ENCODE measurements around the gene RARS1. TPM values are rescaled to one million over a fixed set of nuclear protein-coding genes. Genes with fewer than 3 reads are reported as not detected.
A peak's percentile ranks its signal among the peaks of the same experiment; 100 is the strongest.
"Not testable (repeated sequence)": the region's sequence is repeated elsewhere in the genome, so short reads cannot be mapped to it uniquely, and the experiment has no call there.

The RARS1 gene
- total RNA-seq, 1 experiment from 2014 or later: 376 TPM

DNA sequence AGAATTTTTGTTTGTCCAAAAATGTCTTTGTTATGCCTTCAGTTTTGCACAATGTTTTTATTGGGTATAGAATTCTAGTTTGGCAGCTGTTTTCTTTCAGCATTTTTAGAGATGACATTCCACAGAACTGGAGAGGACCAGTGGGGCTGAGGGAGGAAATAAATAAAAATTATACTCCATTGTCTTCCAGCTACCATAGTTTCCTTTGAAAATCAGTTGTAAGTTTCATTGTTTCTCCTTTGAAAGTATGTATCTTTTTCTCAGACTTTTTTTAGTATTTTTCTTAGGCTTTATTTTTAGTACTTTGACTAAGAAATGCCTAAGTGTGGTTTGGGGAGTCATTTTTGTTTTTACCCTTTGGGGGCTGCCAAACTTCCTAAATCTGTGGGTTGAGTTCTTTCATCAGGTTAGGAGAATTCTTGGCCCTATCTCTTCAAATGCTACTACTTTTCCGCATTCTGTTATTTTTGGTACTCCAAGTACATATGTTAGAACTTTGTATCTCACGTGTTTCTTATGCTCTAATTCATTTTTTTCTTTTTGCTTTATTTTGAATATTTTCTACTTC, 27.7 kb downstream of the RARS1 start:
- H3K27ac ChIP-seq: no peak overlapping the region
- no peaks in the 10 kb centered on the region for H3K4me1 ChIP-seq (replicated peaks)
- peaks cover 10% of the 10 kb centered on the region for H3K9me3 ChIP-seq (replicated peaks)
- no peak overlapping the region for H3K4me3 ChIP-seq
- no peak for DNase-seq (ENCODE audit: low read depth in 1 of 2, low spot score in 2 of 2)
- H3K27me3 ChIP-seq (replicated peaks): no peaks in the 10 kb centered on the region; the same call in 1 of the 2 replicates
- peaks cover 98% of the 10 kb centered on the region for H3K36me3 ChIP-seq

DNA sequence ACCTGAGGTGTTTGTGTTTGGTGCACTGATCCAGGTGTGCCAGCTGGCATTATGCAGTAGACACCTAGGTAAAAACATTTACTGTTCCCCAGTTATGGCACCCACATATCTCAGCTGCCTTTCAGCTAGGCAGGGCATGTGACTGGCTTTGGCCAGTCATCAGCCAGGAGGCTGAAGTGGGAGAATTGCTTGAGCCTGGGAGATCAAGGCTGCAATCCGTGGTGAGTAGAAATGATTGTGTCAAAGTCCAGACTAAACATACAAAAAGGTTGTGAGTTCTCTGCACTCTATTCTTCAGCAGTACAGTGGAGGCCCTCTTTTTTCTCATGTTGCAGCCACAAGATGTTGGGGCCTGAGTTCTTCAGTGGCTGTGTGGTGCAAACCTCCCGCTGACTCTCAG, 39.6 kb downstream of the RARS1 start:
- Histone ChIP-seq H3K27me3 (replicated peaks) (peaks cover 12% of the 10 kb centered on the region), H3K27ac (no peak overlapping the region), H3K4me1 (replicated peaks) (peaks cover 15% of the 10 kb centered on the region), H3K9me3 (replicated peaks) (no peaks in the 10 kb centered on the region; the same call in 1 of the 2 replicates), H3K36me3 (peaks cover 5% of the 10 kb centered on the region; the same call in 1 of the 2 replicates), H3K4me3 (no peak overlapping the region)
- peak in 1 of 2 experiments; percentile 26 for DNase-seq (ENCODE audit: low read depth in 1 of 2, low spot score in 2 of 2)

DNA sequence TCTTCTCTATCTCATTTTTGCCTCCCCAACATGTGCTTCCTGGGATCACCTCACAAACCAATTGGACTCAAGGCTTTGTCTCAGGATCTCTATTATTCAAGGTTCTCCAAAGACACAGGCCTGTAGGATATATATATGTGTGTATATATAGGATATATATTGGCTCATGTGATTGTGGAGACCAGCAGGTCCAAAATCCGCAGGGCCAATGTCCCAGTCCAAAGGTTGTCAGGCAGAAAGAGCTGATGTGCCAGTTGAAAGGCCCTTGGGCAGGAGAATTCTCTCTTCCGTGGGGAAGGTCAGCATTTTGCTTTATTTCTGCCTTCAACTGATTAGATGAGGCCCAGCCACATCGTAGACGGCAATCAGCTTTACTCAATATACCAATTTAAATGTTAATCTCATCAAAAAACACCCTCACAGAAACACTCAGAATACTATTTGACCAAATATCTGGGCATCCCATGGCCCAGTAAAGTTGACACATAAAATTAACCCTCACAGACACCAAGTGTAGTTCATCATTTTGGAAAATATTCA, 41.6 kb downstream of the RARS1 start:
- DNase-seq (ENCODE audit: low read depth in 1 of 2, low spot score in 2 of 2): peak in 1 of 2 experiments; percentile 20
- peaks cover 12% of the 10 kb centered on the region for H3K27me3 ChIP-seq (replicated peaks)
- H3K27ac ChIP-seq: no peak overlapping the region
- H3K9me3 ChIP-seq (replicated peaks): no peaks in the 10 kb centered on the region; the same call in 1 of the 2 replicates
- H3K4me3 ChIP-seq: no peak overlapping the region
- peaks cover 23% of the 10 kb centered on the region for H3K4me1 ChIP-seq (replicated peaks)
- no peaks in the 10 kb centered on the region for H3K36me3 ChIP-seq

DNA sequence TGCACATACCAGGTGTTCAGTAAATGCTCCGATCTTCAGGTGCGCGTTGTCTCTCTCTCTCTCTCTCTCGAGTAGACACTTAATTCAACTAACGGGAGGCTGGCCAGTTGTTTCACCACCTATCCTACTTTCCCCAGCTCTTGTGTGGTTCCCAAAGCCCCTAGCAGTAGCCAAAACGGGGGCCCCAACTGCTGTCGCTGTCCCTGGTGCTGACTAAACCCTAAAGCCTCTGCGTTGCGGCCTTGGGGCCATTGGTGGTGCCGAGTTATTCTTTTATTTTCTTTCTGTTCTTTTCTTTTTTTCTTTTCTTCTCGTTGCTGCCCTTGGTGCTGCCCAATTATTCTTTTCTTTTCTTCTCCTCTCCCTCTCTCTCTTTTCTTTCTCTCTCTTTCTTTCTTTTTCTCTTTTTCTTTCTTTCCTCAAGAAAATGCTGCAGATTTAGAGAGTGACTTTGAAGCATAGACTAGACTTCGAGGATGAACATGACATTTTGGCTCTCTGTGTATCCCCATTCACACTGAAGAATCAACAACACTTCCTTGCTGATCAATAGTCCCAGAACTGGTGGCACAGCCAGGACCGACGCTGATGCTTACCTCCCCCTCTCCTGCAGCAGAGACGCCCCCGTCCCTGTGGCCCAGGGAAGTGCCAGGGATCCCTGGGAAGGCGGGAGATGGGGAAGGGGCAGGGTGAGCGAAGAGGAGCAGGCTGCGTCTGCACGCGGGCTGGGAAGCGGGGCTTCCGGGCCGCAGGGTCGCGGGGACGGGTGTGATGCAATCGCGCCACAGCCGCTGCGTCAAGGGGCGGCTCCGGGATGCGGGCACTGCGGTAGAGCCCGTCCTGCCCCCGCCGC, 42.5 kb downstream of the RARS1 start, which contains the start of gene FBLL1:
Gene FBLL1, plus strand, starts transcription at position 785 of the 853 bp plus-strand sequence. CDS start 200 bp downstream, outside the sequence.
- Histone ChIP-seq H3K4me3 (peak within 1 kb of the TSS; percentile 37), H3K27me3 (replicated peaks) (peaks cover 12% of the 10 kb centered on the region), H3K4me1 (replicated peaks) (peaks cover 23% of the 10 kb centered on the region), H3K27ac (no peak within 1 kb of the TSS), H3K36me3 (no peaks in the 10 kb centered on the region), H3K9me3 (replicated peaks) (no peaks in the 10 kb centered on the region; the same call in 1 of the 2 replicates)
- DNase-seq (ENCODE audit: low read depth in 1 of 2, low spot score in 2 of 2): peak; percentile 28 to 51

DNA sequence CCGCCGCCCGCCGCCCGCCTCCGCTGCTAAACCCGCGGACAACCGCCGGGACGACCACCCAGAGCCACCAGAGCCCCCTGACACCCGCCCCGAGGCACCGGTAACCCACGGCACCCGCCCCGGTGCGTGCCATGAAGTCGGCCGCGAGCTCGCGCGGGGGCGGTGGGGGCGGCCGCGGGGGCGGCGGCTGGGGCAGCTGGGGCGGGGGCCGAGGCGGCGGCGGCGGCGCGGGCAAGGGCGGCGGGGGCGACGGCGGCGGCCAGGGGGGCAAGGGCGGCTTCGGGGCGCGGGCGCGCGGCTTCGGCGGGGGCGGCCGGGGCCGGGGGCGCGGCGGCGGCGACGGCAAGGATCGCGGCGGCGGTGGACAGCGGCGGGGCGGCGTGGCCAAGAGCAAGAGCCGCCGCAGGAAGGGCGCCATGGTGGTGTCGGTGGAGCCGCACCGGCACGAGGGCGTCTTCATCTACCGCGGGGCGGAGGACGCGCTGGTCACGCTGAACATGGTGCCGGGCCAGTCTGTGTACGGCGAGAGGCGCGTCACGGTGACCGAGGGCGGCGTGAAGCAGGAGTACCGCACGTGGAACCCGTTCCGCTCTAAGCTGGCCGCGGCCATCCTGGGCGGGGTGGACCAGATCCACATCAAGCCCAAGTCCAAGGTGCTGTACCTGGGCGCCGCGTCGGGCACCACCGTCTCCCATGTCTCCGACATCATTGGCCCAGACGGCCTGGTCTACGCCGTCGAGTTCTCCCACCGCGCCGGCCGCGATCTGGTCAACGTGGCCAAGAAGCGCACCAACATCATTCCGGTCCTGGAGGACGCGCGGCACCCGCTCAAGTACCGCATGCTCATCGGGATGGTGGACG, 43.3 kb downstream of the RARS1 start:
- no peaks in the 10 kb centered on the region; the same call in 1 of the 2 replicates for H3K9me3 ChIP-seq (replicated peaks)
- DNase-seq (ENCODE audit: low read depth in 1 of 2, low spot score in 2 of 2): peak in 1 of 2 experiments; percentile 46
- peaks cover 23% of the 10 kb centered on the region for H3K4me1 ChIP-seq (replicated peaks)
- H3K27me3 ChIP-seq (replicated peaks): peaks cover 12% of the 10 kb centered on the region
- H3K27ac ChIP-seq: no peak overlapping the region
- H3K4me3 ChIP-seq: peak overlapping the region; percentile 37
- no peaks in the 10 kb centered on the region for H3K36me3 ChIP-seq

DNA sequence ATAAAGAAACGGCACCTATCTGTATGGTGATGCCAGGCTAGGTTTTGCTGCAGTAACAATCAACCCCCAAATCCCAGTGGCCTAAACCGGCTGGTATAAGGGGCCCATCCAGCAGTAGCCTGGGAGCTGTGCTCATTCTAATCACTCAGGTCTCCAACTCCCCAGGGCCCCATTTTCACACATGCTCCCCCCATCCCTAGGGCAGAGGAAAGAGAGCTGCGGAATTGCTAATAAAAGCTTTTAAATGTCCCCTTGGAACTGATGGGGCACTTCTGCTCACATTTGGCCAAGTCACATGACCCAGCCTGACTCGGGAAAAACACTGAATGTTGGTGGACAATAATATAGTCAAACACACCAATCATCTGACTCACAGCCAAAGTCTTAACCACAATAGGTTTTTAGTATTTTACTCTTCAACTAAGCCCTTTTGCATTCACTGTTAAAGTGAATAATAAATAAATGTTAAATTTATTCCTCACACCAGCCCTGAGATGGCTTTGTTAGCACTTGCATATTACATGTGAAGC, 44.4 kb downstream of the RARS1 start:
- H3K4me1 ChIP-seq (replicated peaks): peaks cover 23% of the 10 kb centered on the region
- H3K4me3 ChIP-seq: no peak overlapping the region
- H3K27me3 ChIP-seq (replicated peaks): peaks cover 12% of the 10 kb centered on the region
- H3K36me3 ChIP-seq: no peaks in the 10 kb centered on the region
- no peak for DNase-seq (ENCODE audit: low read depth in 1 of 2, low spot score in 2 of 2)
- H3K27ac ChIP-seq: no peak overlapping the region
- H3K9me3 ChIP-seq (replicated peaks): no peaks in the 10 kb centered on the region; the same call in 1 of the 2 replicates

DNA sequence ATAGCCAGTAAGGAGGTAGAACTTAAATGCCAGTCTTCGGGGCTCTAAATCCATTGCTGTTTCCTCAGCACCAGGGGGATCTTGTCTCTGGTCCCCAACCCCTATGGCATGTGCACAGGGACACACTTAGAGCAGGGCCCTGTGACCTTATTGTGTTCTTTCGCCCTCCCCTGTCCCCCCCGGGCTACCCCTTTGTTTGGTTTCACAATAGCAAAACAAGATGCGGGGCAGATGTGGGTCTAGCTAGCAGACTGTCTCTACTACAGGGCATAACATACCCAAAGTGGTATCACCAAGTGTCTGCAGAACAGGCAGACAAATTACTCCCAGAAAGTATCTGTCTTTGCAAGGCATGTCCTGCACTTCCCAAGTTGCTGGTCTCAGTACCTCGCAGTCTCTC, 44.9 kb downstream of the RARS1 start:
- Histone ChIP-seq H3K4me1 (replicated peaks) (peaks cover 23% of the 10 kb centered on the region), H3K27ac (no peak overlapping the region), H3K4me3 (no peak overlapping the region), H3K27me3 (replicated peaks) (peaks cover 12% of the 10 kb centered on the region), H3K9me3 (replicated peaks) (no peaks in the 10 kb centered on the region; the same call in 1 of the 2 replicates), H3K36me3 (no peaks in the 10 kb centered on the region)
- DNase-seq (ENCODE audit: low read depth in 1 of 2, low spot score in 2 of 2): no peak

DNA sequence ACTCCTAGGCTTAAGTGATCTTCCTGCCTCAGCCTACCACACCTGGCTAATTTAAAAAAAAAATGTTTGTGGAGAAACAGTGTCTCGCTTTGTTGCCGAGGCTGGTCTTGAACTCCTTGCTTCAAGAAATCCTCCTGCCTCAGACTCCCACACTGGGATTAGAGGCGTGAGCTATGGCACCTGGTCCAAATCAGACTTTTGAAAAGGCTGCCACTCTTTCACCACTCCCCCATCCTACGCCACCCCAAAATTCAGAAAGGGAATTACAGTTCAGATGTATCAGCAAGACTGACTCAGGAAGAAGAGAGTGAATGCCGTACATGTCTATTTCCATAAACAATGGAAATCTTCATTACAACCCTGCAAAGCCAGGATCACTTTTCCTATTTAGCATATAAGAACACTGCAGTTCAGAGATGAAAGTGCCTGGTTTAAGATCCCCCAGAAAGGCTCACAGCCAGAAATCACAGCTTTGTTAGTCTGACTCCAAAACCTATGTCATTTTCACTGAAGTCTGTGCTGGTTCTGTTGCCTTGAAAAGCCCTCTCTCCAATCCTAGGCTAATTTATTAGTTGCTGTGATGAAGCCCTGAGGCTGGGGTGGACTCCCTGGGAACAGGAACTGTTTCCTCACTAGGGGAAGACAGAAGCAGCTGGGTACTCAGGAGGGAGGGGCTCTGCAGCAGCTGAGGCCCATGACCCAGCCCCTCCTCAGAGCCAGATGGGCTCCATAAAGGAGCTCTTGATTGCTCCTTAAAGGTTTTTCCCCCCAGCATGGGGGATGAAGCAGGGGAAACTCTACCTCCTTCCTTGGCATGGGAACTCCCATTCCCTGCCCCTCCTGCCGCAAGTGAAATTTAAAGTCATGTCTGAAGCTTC, 46.0 kb downstream of the RARS1 start:
- Histone ChIP-seq H3K4me3 (no peak overlapping the region), H3K9me3 (replicated peaks) (no peaks in the 10 kb centered on the region; the same call in 1 of the 2 replicates), H3K27me3 (replicated peaks) (peaks cover 12% of the 10 kb centered on the region), H3K27ac (no peak overlapping the region), H3K4me1 (replicated peaks) (peaks cover 23% of the 10 kb centered on the region), H3K36me3 (no peaks in the 10 kb centered on the region)
- peak in 1 of 2 experiments; percentile 28 for DNase-seq (ENCODE audit: low read depth in 1 of 2, low spot score in 2 of 2)

DNA sequence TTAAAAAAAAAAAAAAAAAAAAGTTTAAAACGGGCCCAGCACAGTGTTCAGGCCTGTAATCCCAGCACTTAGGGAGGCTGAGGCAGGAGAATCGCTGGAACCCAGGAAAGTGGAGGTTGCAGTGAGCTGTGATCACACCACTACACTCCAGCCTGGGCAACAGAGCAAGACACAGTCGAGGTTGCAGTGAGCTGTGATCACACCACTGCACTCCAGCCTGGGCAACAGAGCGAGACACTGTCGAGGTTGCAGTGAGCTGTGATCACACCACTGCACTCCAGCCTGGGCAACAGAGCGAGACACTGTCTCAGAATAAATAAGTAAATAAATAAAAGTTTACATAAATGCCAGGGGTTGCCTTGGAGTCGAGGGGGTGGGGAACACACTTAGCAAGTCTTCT, 48.1 kb downstream of the RARS1 start:
- H3K4me3 ChIP-seq; H3K27me3 ChIP-seq (replicated peaks); DNase-seq (ENCODE audit: low read depth in 1 of 2, low spot score in 2 of 2); H3K9me3 ChIP-seq (replicated peaks); H3K36me3 ChIP-seq; H3K27ac ChIP-seq: not testable (repeated sequence)
- peaks cover 19% of the 10 kb centered on the region for H3K4me1 ChIP-seq (replicated peaks)

DNA sequence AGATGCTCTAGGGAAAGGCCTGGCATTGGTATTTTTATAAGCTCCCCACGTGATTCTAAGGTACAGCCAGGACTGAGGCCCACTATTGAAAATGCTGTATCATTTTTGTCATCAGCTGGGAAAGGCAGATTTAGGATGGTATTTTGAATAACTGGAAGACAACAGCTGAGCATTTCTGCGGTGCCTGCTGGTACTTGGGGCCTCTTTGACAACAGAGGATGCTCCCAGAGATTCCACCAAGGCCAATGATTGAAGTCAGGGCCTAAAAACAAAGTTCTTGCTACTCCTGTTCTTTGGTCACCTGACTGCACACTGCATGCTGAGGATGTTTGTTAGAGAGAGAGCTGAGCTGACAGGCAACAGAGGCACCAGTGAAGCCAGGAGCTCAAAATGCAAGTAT, 50.9 kb downstream of the RARS1 start:
- Histone ChIP-seq H3K27ac (no peak overlapping the region), H3K9me3 (replicated peaks) (no peaks in the 10 kb centered on the region), H3K27me3 (replicated peaks) (no peaks in the 10 kb centered on the region), H3K4me3 (no peak overlapping the region), H3K4me1 (replicated peaks) (no peaks in the 10 kb centered on the region), H3K36me3 (no peaks in the 10 kb centered on the region)
- DNase-seq (ENCODE audit: low read depth in 1 of 2, low spot score in 2 of 2): peak in 1 of 2 experiments; percentile 34

DNA sequence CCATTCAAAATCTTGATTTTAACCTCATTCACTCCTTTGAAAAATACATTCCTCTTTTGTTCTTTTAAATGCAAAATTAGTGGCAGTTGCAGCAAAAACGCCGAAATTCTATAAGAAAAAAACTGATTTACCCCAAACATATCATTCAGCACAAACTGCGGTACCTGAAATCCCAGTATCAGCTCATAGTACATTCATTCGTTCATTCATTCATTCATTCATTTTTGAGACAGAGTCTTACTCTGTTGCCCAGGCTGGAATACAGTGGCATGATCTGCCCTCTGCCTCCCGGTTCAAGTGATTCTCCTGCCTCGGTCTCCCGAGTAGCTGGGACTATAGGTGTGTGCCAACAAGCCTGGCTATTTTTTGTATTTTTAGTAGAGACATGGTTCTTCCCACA, 63.3 kb downstream of the RARS1 start:
- no peaks in the 10 kb centered on the region for H3K27me3 ChIP-seq (replicated peaks)
- no peak for DNase-seq (ENCODE audit: low read depth in 1 of 2, low spot score in 2 of 2)
- H3K9me3 ChIP-seq (replicated peaks): no peaks in the 10 kb centered on the region
- H3K4me3 ChIP-seq: no peak overlapping the region
- no peaks in the 10 kb centered on the region for H3K4me1 ChIP-seq (replicated peaks)
- H3K36me3 ChIP-seq: peaks cover 41% of the 10 kb centered on the region
- no peak overlapping the region for H3K27ac ChIP-seq

DNA sequence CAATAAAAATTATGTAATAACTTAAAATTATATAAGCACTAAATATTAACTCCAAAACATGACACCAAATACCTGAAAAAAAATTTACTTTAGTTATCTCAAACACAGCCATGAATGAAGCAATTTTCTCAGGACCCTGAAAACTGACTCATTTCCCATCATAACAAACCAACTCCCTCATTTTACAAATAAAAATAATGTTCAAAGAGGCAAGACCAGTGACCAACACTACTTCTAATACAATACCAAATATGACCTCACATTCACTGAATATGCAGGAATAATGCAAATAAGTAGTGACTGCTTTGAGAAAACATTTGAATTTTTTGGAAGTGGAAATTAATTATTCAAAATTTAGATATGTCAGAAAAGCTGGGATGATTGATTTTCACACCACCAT, 64.4 kb downstream of the RARS1 start:
- Histone ChIP-seq H3K36me3 (peaks cover 52% of the 10 kb centered on the region), H3K4me1 (replicated peaks) (no peaks in the 10 kb centered on the region), H3K27ac (no peak overlapping the region), H3K4me3 (no peak overlapping the region), H3K9me3 (replicated peaks) (no peaks in the 10 kb centered on the region), H3K27me3 (replicated peaks) (no peaks in the 10 kb centered on the region)
- DNase-seq (ENCODE audit: low read depth in 1 of 2, low spot score in 2 of 2): no peak
